ENCODE data around the gene DEGS1. TPM values are rescaled to one million over a fixed set of nuclear protein-coding genes. Genes with fewer than 3 reads are reported as not detected.

DEGS1 gene
- total and polyA plus RNA-seq, 2 experiments from 2014 or later = 45.7 to 67.9 TPM

DNA sequence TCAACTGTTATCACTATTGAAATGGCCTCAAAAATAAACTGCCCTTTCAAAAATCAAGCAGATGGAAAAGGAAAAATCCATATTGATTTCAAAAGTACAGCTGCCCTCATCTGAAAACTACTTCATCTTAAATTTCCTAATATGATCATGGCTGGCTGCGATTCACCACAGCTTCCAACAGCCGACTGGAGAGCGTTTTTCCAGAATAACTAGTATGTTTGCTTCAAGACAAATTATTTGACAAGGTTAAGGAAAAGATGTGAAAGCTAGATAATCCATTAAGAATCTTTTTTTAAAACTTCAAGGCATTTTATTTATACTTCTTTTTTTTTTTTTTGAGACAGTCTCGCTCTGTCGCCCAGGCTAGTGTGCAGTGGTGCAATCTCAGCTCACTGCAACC lies 4.1 kb upstream of the DEGS1 start:
- no peak overlapping the region for H3K4me3 ChIP-seq
- H4K20me1 ChIP-seq (replicated peaks; ENCODE audit: insufficient read depth) = no peaks in the 10 kb centered on the region
- ATAC-seq = no peak
- Mint-ChIP-seq H3K4me1 (peaks cover 17% of the 10 kb centered on the region), H3K36me3 (ENCODE audit: low read depth) (no peaks in the 10 kb centered on the region), H3K27ac (no peak overlapping the region), H3K27me3 (ENCODE audit: insufficient read depth, low read depth, poor library complexity) (peaks cover 11% of the 10 kb centered on the region), H3K9me3 (no peaks in the 10 kb centered on the region), H3K4me3 (no peak overlapping the region)
- H3K27ac ChIP-seq (ENCODE audit: low read depth) = no peak overlapping the region
- peaks cover 10% of the 10 kb centered on the region; the same call in 1 of the 2 replicates for H3K4me1 ChIP-seq (ENCODE audit: insufficient read depth)
- no peak overlapping the region for H3K4me2 ChIP-seq
- H2AFZ ChIP-seq = no peak overlapping the region
- H3F3A ChIP-seq (replicated peaks; ENCODE audit: low read depth) = peaks cover 13% of the 10 kb centered on the region
- no peak for DNase-seq (ENCODE audit: low spot score)
- H3K79me2 ChIP-seq (replicated peaks; ENCODE audit: insufficient read depth) = peaks cover 2% of the 10 kb centered on the region
- no peaks in the 10 kb centered on the region for H3K27me3 ChIP-seq (ENCODE audit: insufficient read depth)
- H3K36me3 ChIP-seq (ENCODE audit: insufficient read depth) = no peaks in the 10 kb centered on the region
- H3K9me2 ChIP-seq (ENCODE audit: insufficient read depth) = no peaks in the 10 kb centered on the region
- TF ChIP-seq STAT1 (IDR thresholded peaks at IDR 0.05; ENCODE audit: unreplicated experiment) (no peak), CTCF (conservative IDR thresholded peaks at IDR 0.05; ENCODE audit: low read depth in 2 of 2) (no peak)
- TF ChIP-seq, protein P1, sequence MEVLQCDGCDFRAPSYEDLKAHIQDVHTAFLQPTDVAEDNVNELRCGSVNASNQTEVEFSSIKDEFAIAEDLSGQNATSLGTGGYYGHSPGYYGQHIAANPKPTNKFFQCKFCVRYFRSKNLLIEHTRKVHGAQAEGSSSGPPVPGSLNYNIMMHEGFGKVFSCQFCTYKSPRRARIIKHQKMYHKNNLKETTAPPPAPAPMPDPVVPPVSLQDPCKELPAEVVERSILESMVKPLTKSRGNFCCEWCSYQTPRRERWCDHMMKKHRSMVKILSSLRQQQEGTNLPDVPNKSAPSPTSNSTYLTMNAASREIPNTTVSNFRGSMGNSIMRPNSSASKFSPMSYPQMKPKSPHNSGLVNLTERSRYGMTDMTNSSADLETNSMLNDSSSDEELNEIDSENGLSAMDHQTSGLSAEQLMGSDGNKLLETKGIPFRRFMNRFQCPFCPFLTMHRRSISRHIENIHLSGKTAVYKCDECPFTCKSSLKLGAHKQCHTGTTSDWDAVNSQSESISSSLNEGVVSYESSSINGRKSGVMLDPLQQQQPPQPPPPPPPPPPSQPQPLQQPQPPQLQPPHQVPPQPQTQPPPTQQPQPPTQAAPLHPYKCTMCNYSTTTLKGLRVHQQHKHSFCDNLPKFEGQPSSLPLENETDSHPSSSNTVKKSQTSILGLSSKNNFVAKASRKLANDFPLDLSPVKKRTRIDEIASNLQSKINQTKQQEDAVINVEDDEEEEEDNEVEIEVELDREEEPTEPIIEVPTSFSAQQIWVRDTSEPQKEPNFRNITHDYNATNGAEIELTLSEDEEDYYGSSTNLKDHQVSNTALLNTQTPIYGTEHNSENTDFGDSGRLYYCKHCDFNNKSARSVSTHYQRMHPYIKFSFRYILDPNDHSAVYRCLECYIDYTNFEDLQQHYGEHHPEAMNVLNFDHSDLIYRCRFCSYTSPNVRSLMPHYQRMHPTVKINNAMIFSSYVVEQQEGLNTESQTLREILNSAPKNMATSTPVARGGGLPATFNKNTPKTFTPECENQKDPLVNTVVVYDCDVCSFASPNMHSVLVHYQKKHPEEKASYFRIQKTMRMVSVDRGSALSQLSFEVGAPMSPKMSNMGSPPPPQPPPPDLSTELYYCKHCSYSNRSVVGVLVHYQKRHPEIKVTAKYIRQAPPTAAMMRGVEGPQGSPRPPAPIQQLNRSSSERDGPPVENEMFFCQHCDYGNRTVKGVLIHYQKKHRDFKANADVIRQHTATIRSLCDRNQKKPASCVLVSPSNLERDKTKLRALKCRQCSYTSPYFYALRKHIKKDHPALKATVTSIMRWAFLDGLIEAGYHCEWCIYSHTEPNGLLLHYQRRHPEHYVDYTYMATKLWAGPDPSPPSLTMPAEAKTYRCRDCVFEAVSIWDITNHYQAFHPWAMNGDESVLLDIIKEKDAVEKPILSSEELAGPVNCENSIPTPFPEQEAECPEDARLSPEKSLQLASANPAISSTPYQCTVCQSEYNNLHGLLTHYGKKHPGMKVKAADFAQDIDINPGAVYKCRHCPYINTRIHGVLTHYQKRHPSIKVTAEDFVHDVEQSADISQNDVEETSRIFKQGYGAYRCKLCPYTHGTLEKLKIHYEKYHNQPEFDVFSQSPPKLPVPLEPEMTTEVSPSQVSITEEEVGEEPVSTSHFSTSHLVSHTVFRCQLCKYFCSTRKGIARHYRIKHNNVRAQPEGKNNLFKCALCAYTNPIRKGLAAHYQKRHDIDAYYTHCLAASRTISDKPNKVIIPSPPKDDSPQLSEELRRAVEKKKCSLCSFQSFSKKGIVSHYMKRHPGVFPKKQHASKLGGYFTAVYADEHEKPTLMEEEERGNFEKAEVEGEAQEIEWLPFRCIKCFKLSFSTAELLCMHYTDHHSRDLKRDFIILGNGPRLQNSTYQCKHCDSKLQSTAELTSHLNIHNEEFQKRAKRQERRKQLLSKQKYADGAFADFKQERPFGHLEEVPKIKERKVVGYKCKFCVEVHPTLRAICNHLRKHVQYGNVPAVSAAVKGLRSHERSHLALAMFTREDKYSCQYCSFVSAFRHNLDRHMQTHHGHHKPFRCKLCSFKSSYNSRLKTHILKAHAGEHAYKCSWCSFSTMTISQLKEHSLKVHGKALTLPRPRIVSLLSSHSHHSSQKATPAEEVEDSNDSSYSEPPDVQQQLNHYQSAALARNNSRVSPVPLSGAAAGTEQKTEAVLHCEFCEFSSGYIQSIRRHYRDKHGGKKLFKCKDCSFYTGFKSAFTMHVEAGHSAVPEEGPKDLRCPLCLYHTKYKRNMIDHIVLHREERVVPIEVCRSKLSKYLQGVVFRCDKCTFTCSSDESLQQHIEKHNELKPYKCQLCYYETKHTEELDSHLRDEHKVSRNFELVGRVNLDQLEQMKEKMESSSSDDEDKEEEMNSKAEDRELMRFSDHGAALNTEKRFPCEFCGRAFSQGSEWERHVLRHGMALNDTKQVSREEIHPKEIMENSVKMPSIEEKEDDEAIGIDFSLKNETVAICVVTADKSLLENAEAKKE (CRISPR knock-in tag; IDR thresholded peaks at IDR 0.05) = no peak

All from GM23338 (cell line).